Chondrocyte (in vitro differentiated cells): ENCODE results near the gene INPP4B. TPM values are rescaled to one million over a fixed set of nuclear protein-coding genes. Genes with fewer than 3 reads are reported as not detected.

ENCODE experiments used
- DNase-seq: peaks from one replicate; pipeline ENCODE4 v3.0.0; 2021; ENCODE audit warnings: mixed read lengths, low spot score
- H3K27ac Mint-ChIP-seq: one replicate; pipeline ENCODE4 v1.8.0; 2021; ENCODE audit warnings: mild to moderate bottlenecking, moderate library complexity, mixed read lengths; ENCODE audit not compliant: unreplicated experiment
- H3K27me3 Mint-ChIP-seq: 2 replicates; pipeline ENCODE4 v1.8.0; 2021; ENCODE audit warnings: low read depth, mixed read lengths
- H3K36me3 Mint-ChIP-seq: 2 replicates; pipeline ENCODE4 v1.8.0; 2021; ENCODE audit warnings: low read depth, mixed read lengths
- H3K4me1 Mint-ChIP-seq: 2 replicates; pipeline ENCODE4 v1.8.0; 2021; ENCODE audit warnings: low read depth, mild to moderate bottlenecking, mixed read lengths
- H3K4me3 Mint-ChIP-seq: one replicate; pipeline ENCODE4 v1.8.0; 2021; ENCODE audit warnings: mild to moderate bottlenecking, moderate library complexity, mixed read lengths; ENCODE audit not compliant: unreplicated experiment
- H3K9me3 Mint-ChIP-seq: 2 replicates; pipeline ENCODE4 v1.8.0; 2021; ENCODE audit warnings: low read depth, mixed read lengths
- total RNA-seq: library from RNA; stranded (reverse); gene quantifications from 3 replicates; pipeline ENCODE4 v1.2.1, GENCODE V29; 2021
- TF ChIP-seq, protein P1 (sequence below): fragments of 200-600 bp; sonication (generic); IDR thresholded peaks from 2 replicates; pipeline ENCODE4 v1.5.0; 2021; ENCODE audit warnings: antibody characterized with exemption, mild to moderate bottlenecking, moderate library complexity

Gene INPP4B
- total RNA-seq, 1 donor from 2014 or later: 30.0 TPM

DNA sequence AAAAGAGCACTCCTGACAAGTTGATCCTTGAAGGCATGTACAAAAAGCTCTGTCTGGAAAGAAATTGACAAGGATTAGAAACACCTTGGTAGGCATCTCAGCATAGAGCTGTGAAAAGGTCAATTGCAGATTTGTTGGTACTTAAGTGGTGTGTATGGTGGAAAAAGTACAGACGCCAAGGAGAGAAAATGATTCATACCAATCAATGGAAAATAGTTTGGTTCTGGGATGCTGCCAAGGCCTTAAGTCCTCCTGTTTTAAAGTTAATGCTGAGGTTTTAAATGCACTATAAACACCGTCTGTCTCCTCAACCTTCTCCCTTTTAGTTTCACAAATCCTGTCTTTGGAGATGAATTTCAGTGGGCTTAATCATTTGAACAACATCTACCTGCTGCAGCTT, 685.6 kb downstream of the INPP4B start:
- no peak overlapping the region for H3K27ac Mint-ChIP-seq

GRCh38 chr4:142158980-142159379, 687.1 kb downstream of the INPP4B start:
- DNase-seq: no peak
- Mint-ChIP-seq H3K27ac (no peak overlapping the region), H3K27me3 (no peaks in the 10 kb centered on the region), H3K4me1 (peaks cover 40% of the 10 kb centered on the region), H3K4me3 (no peak overlapping the region), H3K36me3 (peaks cover 9% of the 10 kb centered on the region), H3K9me3 (no peaks in the 10 kb centered on the region)
- TF ChIP-seq, protein P1, sequence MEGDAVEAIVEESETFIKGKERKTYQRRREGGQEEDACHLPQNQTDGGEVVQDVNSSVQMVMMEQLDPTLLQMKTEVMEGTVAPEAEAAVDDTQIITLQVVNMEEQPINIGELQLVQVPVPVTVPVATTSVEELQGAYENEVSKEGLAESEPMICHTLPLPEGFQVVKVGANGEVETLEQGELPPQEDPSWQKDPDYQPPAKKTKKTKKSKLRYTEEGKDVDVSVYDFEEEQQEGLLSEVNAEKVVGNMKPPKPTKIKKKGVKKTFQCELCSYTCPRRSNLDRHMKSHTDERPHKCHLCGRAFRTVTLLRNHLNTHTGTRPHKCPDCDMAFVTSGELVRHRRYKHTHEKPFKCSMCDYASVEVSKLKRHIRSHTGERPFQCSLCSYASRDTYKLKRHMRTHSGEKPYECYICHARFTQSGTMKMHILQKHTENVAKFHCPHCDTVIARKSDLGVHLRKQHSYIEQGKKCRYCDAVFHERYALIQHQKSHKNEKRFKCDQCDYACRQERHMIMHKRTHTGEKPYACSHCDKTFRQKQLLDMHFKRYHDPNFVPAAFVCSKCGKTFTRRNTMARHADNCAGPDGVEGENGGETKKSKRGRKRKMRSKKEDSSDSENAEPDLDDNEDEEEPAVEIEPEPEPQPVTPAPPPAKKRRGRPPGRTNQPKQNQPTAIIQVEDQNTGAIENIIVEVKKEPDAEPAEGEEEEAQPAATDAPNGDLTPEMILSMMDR: no peak

More for the DNA sequence above, 685.6 kb downstream of the INPP4B start:
- H3K27me3 Mint-ChIP-seq: no peaks in the 10 kb centered on the region
- peaks cover 31% of the 10 kb centered on the region for H3K4me1 Mint-ChIP-seq
- peaks cover 11% of the 10 kb centered on the region for H3K36me3 Mint-ChIP-seq
- H3K4me3 Mint-ChIP-seq: no peak overlapping the region
- H3K9me3 Mint-ChIP-seq: no peaks in the 10 kb centered on the region
- no peak for DNase-seq
- TF ChIP-seq, protein P1: no peak

- Mint-ChIP-seq H3K27me3 (no peaks in the 10 kb centered on the region), H3K4me1 (peaks cover 38% of the 10 kb centered on the region), H3K4me3 (no peak overlapping the region), H3K9me3 (no peaks in the 10 kb centered on the region), H3K27ac (no peak overlapping the region), H3K36me3 (peaks cover 9% of the 10 kb centered on the region)
- DNase-seq: no peak
- TF ChIP-seq, protein P1: no peak
These were observed 689.8 kb downstream of the INPP4B start for GRCh38 chr4:142156256-142156655.

GRCh38 chr4:142155347-142155746, 690.8 kb downstream of the INPP4B start:
- TF ChIP-seq, protein P1: no peak
- H3K4me3 Mint-ChIP-seq: no peak overlapping the region
- DNase-seq: no peak
- H3K27me3 Mint-ChIP-seq: no peaks in the 10 kb centered on the region
- peaks cover 11% of the 10 kb centered on the region for H3K36me3 Mint-ChIP-seq
- peaks cover 30% of the 10 kb centered on the region for H3K4me1 Mint-ChIP-seq
- H3K9me3 Mint-ChIP-seq: no peaks in the 10 kb centered on the region
- no peak overlapping the region for H3K27ac Mint-ChIP-seq

DNA sequence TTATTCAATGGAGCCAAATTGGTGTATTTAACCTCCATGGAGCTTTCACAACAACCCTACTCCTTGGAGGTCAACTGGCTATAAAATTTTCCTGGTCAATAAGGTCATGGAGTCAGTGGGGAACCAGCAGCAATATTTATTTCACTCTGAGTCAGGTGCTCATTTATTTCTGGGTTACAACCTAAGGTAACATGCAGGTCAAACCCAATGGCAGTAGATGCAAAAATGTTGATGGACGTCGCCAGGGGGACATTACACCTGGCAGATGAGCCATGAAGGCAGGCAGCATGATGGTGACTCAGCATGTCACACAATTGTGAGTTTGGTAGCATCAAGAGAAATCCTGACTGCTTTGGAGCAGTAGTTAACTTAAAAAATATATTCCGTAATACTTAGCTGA, 695.6 kb downstream of the INPP4B start:
- no peaks in the 10 kb centered on the region for H3K27me3 Mint-ChIP-seq

More for the DNA sequence above, 695.6 kb downstream of the INPP4B start:
- Mint-ChIP-seq H3K36me3 (peaks cover 14% of the 10 kb centered on the region), H3K9me3 (no peaks in the 10 kb centered on the region), H3K4me3 (no peak overlapping the region), H3K4me1 (peaks cover 15% of the 10 kb centered on the region), H3K27ac (no peak overlapping the region)
- TF ChIP-seq, protein P1: no peak
- no peak for DNase-seq
